HG02759 (cell line): ENCODE data around the gene C1orf74.

ENCODE experiments used
- ATAC-seq: cut with Tn5 transposase; IDR thresholded peaks from one replicate; pipeline ENCODE4 v1.9.1; 2021; ENCODE audit warnings: mild to moderate bottlenecking, moderate library complexity; ENCODE audit not compliant: unreplicated experiment

Gene C1orf74

DNA sequence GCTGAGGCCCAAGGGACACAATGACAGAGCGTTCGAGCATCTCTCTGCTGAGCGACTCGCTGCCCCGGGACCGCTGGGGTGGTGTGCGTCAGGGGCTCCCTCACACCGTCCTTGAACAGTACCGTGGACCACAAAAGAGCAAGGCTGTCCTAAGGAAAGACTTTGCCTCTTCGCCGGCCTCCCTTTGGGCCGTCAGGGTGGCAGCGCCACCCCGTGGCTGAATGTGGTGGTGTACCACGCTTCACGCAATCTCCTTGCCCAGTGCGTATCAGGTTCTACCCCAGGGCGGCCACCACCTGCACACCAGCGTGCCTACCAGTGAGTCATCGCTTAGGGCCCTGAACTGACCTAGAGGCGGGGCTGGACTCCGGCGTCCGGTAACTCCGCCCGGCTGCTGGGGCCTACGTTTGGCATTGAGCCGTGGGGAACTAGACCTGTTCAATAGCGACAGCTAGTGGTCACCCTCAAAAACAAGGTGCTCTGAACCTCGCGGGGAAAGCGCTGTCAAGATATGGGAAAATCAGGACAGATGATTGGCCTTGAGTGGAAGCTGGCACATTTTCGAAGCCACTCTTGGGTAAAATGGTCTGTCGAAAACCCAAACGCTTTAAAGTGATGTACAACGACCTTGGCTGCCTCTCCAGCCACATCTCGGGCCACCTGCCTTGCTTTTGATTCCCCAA lies 36.6 kb downstream of the C1orf74 start:
- peak; percentile 77 for ATAC-seq

DNA sequence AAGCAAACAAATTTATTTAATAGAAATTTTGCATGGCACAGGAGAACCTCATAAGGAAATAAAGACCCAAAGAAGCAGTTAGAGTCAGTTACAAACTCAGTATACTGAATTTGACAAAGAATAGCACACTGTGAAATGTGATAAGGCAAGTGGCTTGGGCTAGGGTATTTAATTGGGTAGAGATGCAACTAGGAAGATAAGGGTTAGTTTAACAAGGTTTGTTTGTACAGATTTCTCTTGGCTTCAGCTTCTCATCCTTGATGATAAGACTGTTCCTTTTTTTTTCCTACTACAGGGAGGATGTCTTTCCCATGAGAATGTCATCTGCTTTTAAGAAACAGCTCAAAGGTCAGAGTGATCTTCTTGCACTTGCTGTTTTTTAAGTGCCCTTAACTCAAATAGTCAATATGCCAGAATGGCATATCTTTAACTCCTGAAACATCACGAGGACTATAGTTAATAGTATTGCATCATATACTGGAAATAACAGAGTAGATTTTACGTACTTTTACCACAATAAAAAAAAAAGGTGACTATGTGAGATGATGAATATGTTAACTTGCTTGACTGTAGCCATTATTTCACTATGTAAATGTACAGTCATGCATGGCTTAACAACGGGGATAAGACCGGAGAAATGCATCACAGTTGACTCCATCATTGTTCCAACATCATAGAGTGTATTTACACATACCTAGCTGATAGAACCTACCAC lies 37.8 kb downstream of the C1orf74 start:
- ATAC-seq, result no peak

DNA sequence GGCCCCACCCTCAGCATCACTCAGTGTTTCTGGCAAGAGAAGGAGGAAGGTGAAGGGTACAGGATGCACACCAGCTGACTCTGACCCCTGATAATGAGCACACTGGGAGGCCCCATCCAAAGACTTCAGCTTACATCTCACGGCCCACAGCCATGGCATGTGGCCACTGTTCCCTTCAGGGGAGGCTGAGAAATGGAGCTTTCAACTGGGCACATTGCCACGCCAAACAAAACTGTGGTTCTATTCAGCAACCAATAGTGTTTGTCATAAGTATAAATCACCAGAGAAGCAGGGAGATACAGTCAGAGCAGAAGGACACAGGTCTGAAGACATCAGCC lies 41.2 kb downstream of the C1orf74 start:
- no peak for ATAC-seq

DNA sequence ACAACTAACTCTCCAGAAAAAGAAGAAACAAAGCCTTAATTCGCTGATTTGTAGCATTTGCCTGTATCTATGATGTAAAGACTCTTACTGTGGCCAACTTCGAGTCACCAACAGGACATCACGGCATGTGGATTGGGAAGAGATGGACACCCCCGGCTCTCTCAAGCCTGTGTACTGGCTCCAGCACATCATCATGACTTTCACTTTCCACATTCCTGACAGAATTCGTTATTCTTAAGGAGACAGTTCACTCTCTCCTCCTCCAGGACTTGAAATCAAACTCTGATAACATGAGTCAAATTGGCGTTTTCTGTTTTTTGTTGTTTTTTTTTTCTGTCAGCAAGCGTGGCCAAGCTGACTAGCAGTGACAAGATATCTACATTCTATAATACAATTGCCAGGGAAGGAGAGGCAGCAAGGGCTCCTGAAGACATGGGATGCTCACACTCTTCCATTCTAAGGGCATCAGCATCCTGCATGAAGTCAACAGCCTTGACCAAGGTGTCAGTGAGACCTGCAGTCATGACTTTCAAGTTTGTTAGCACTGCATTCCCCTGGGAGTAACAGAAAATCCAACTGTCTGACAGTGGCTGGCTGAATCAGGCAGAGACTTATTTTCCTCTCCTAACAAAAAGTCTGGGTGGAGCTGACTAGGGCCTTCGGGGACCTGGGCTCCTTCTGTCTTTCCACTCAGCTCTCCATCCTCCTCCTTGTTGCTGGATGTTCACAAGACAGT lies 41.8 kb downstream of the C1orf74 start:
- ATAC-seq, result no peak

DNA sequence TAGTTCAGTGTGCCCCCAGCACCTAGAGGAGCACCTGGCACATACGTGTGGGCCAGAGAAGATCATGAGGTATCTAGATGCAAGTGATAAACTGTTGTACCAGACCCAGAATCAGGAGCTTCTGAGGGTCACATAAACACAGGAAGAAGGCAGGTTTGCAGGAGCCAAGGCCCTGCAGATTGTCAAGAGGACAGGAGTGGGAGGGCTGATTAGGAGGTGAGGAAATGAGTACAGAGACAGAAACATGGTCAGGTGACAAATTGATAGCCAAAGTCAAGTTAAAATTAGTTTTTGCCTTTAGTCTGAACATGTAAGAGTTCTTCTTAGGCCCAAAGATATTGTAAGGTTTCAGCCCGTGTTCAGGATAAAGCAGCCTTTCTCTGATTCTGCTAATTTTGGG lies 42.5 kb downstream of the C1orf74 start:
- ATAC-seq, result no peak

DNA sequence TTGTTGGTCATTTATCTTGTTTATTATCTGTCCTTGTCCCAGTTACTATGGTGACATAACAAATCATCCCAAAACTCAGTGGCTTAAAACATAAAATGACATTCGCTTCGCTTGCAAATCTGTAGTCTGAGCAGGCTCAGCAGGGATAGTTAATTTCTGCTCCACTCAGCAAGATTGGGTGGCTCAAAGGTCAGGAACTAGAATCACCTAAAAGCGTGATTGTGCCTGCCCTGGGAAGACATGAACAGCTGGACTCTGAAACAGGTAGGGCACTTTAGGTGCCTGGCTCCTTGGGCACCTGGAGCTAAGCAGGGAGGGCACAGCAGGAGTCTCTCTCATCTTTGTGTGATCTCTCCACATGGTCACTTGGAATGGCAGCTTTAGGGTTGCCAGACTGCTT lies 43.2 kb downstream of the C1orf74 start:
- no peak for ATAC-seq

DNA sequence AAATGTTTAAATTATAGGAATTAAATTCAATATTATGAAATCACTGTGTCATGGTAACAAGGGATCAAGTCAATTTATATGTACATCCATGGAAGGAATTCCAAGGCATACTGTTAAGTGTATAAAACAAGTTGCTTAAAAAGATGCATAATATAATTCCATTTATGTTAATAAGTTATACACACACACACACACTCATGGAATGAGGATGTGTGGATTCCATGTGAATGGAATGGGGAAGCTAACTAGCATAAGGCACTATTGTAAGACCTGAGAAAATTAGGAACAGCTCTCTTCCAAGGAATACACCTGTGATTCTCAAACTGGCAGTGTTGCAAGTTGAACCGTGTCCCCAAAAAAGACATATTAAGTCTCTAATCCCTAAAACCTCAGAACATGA lies 46.1 kb downstream of the C1orf74 start:
- no peak for ATAC-seq

DNA sequence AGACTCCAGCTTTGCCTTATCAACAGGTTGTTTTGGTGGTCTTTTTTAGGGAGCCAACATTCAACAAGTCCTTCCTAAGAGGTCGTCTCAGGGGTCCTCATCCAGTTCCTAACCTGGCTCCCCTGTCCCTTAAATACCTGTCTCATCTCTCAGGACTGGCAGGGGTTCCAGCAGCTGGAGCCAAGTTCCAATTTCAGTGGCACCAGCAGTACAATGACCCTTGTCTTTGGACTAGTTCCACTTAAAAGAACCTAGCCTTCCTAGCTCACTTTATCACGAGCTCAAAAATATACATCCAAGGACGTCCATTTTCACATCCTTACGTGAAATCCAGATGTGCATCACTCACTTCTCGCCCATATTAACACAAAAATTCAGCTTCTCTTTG lies 47.2 kb downstream of the C1orf74 start:
- ATAC-seq, result no peak

DNA sequence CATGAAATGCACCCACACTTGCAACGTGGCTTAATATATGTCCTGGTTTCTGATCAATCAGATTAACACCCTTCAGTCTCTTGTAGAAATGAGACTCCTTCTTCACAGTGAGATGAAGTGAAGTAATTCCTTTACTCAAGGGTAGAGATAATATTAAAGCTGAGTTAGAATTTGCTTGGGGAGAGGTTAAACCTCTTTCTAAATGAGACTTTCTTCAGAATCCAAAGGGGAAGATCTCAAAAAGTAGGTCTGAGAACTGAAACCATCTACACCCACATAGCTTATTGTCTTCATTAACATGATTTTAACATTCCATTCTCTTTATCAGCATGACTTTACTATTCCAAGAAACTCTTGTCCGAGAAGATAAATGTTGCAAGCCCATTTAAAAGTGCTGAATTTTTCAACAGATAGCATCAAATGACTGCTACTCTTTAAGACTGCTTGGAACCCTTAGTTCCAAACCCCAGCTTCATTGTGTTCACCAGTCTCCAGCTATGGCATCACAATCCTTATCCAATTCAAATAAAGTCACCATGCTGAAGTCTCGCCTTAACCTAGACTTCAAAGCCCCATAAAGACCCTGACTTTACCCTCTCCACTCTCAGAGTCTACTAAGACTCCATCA lies 47.8 kb downstream of the C1orf74 start:
- ATAC-seq, result no peak

DNA sequence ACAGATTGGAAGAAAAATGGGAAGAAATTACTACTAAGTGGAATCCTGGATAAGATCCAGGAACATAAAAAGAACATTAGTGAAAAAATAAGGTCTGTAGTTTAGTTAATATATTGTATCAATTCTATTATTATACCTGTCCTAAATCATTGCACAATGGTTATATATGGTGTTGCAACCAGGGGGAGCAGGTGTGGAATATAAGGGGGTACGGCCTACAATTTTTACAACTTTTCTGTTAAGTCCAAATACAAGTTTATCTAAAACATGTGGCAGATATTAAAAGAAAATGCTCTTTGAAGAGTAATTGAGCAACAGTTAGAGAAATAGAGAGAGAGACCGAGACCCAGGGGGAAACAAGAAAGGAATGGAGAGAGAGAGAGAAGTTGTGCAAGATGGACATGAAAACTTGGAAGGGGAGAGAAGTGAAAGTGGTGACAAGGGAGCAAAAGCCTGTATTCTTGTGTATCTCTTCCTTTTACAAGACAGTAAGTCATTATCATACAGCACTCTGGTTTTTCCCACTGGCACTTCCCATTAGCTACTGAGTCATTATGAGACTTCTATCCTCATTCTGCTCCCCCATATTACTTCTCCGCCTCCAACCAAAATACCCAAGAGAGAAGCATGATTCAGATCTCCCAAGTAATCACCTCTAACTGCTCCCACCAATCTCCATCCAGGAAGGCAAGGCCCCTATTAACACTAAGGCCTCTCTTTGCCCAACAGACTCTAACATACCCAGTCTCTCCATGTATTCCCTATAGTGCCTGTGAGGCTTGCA lies 50.8 kb downstream of the C1orf74 start:
- no peak for ATAC-seq

DNA sequence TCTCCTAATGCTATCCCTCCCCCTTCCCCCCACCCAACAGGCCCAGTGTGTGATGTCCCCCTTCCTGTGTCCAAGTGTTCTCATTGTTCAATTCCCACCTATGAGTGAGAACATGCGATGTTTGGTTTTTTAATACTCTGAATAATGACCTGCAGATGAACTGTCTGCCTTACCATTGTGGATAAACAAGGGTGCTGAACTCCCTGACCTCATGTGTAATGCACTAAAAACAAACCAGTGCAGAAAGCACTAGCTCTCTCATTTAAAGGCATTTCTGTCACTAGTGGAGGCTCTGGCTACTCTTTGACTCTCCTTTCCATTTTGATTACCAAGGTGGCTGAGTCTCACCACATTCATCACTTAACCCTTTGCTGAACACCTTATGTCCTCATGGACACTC lies 51.6 kb downstream of the C1orf74 start:
- ATAC-seq, result no peak

DNA sequence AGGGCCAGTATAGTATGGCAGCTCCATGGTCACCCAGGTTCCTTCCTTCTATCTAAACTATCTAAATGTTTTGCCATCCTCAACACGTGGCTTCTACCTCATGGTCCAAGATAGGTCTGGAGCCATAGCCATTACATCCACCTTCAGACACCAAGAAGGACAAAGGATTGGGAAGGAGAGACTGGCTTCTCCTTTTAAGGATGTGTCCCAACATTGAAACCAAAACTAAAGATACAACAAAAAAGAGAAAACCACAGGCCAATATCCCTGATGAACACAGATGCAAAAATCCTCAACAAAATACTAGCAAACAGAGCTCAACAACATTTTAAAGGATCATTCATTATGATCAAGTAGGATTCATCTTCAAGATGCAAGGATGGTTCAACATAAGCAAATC lies 54.9 kb downstream of the C1orf74 start:
- ATAC-seq, result no peak
